ENCODE measurements around the gene SLC7A10. TPM values are rescaled to one million over a fixed set of nuclear protein-coding genes. Genes with fewer than 3 reads are reported as not detected.

The SLC7A10 gene
- total and polyA plus RNA-seq, 2 donors (not counting 1 experiment from before 2014, with no cell fraction given): not detected

DNA sequence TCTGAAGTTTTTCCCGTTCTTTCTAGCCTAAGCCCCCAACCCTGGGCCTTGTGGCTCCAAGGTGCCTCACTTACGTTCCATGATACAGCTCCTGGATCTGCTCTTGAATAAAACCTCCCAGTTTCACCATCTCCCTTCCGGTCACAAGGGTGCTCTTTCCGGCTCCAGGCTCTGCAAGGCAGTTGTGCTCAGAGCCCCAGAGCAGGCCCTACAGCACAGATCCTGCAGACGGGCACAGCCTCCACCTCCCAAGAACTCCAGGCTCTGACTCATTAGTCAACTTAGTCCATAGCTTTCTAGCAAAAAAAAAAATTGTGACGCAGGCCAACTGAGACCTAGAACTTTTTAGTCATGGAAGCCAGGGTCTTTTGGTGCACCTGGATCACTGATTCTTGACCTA, 33.9 kb upstream of the SLC7A10 start:
- no peaks in the 10 kb centered on the region for H3K36me3 ChIP-seq (ENCODE audit: control insufficient read depth, insufficient read depth, low read length)
- H3K27me3 ChIP-seq (ENCODE audit: control insufficient read depth, insufficient read depth, low read length): no peaks in the 10 kb centered on the region
- no peaks in the 10 kb centered on the region for H3K4me1 ChIP-seq (ENCODE audit: control insufficient read depth, extremely low read depth, insufficient read depth, low read length)
- H3K9me3 ChIP-seq (ENCODE audit: control insufficient read depth, insufficient read depth, low read depth, low read length): no peaks in the 10 kb centered on the region
- TF ChIP-seq, protein P1, sequence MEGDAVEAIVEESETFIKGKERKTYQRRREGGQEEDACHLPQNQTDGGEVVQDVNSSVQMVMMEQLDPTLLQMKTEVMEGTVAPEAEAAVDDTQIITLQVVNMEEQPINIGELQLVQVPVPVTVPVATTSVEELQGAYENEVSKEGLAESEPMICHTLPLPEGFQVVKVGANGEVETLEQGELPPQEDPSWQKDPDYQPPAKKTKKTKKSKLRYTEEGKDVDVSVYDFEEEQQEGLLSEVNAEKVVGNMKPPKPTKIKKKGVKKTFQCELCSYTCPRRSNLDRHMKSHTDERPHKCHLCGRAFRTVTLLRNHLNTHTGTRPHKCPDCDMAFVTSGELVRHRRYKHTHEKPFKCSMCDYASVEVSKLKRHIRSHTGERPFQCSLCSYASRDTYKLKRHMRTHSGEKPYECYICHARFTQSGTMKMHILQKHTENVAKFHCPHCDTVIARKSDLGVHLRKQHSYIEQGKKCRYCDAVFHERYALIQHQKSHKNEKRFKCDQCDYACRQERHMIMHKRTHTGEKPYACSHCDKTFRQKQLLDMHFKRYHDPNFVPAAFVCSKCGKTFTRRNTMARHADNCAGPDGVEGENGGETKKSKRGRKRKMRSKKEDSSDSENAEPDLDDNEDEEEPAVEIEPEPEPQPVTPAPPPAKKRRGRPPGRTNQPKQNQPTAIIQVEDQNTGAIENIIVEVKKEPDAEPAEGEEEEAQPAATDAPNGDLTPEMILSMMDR (conservative IDR thresholded peaks at IDR 0.05 in 1 of 2, IDR thresholded peaks at IDR 0.05 in 1 of 2; ENCODE audit: low read depth in 1 of 2, low read length in 2 of 2): no peak
- no peak for TF ChIP-seq EZH2 (IDR thresholded peaks at IDR 0.05; ENCODE audit: low read length, missing control alignments)
- no peaks in the 10 kb centered on the region for H4K20me1 ChIP-seq (ENCODE audit: control insufficient read depth, extremely low read depth, insufficient read depth, low read length)
- DNase-seq (ENCODE audit: low read depth in 2 of 2): no peak
- no peak overlapping the region for H2AFZ ChIP-seq (ENCODE audit: low read length)
- H3K9ac ChIP-seq (ENCODE audit: insufficient read depth, low read length): no peak overlapping the region
- no peaks in the 10 kb centered on the region for H3K79me2 ChIP-seq (ENCODE audit: control insufficient read depth, insufficient read depth, low read length)
- no peak overlapping the region for H3K4me2 ChIP-seq (ENCODE audit: extremely low read depth, insufficient read depth, low read length)
- H3K4me3 ChIP-seq (replicated peaks in 1 of 4; ENCODE audit: control extremely low read depth in 1 of 4, insufficient read depth in 1 of 4, low read depth in 3 of 4, low read length in 4 of 4): no peak overlapping the region
- no peak overlapping the region for H3K27ac ChIP-seq (ENCODE audit: insufficient read depth, low read length)

DNA sequence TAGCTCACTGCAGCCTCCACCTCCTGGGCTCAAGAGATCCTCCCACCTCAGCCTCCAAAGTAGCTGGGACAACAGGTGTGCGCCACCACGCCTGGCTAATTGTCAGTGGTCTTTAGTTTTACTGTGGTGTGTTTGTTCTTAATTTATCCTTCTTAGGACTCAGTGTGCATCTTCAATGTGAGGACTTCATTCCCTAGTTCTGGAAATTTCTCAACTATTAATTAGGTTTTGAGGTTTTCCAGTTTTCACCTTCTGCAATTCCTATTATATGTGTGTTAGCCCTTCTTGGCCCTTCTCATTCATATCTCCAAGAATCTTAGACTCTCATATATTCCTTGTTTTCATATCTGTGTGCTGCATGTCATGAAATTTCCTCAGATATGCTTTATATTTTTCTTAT, 32.2 kb upstream of the SLC7A10 start:
- no peak overlapping the region for H3K4me2 ChIP-seq (ENCODE audit: extremely low read depth, insufficient read depth, low read length)
- TF ChIP-seq EZH2 (IDR thresholded peaks at IDR 0.05; ENCODE audit: low read length, missing control alignments): no peak
- TF ChIP-seq, protein P1 (conservative IDR thresholded peaks at IDR 0.05 in 1 of 2, IDR thresholded peaks at IDR 0.05 in 1 of 2; ENCODE audit: low read depth in 1 of 2, low read length in 2 of 2): no peak
- no peaks in the 10 kb centered on the region for H3K9me3 ChIP-seq (ENCODE audit: control insufficient read depth, insufficient read depth, low read depth, low read length)
- H3K4me3 ChIP-seq (replicated peaks in 1 of 4; ENCODE audit: control extremely low read depth in 1 of 4, insufficient read depth in 1 of 4, low read depth in 3 of 4, low read length in 4 of 4): no peak overlapping the region
- no peaks in the 10 kb centered on the region for H4K20me1 ChIP-seq (ENCODE audit: control insufficient read depth, extremely low read depth, insufficient read depth, low read length)
- H3K36me3 ChIP-seq (ENCODE audit: control insufficient read depth, insufficient read depth, low read length): no peaks in the 10 kb centered on the region
- H2AFZ ChIP-seq (ENCODE audit: low read length): no peak overlapping the region
- H3K79me2 ChIP-seq (ENCODE audit: control insufficient read depth, insufficient read depth, low read length): no peaks in the 10 kb centered on the region
- no peaks in the 10 kb centered on the region for H3K4me1 ChIP-seq (ENCODE audit: control insufficient read depth, extremely low read depth, insufficient read depth, low read length)
- no peaks in the 10 kb centered on the region for H3K27me3 ChIP-seq (ENCODE audit: control insufficient read depth, insufficient read depth, low read length)
- no peak overlapping the region for H3K27ac ChIP-seq (ENCODE audit: insufficient read depth, low read length)
- no peak for DNase-seq (ENCODE audit: low read depth in 2 of 2)
- H3K9ac ChIP-seq (ENCODE audit: insufficient read depth, low read length): no peak overlapping the region

DNA sequence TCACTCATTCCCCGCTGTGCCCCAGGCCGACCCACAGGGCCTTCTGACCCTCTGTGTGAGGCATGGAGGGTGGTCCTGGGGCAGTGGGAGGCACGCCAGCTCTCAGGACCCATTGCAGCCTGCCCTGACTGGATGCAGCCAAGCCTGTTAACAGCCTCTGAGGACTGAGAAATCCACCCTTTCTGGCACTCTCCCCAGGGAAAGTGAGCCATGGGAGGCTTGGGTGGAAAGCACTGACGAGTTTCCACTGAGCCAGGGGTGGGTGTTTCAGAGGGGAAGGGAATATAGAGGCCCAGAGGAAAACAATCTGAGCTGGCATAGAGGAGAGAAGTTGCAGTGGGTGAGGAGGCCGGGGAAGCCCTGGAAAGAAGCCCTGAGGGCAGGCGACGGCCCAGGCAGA, 30.6 kb upstream of the SLC7A10 start:
- H3K27ac ChIP-seq (ENCODE audit: insufficient read depth, low read length): no peak overlapping the region
- no peaks in the 10 kb centered on the region for H3K9me3 ChIP-seq (ENCODE audit: control insufficient read depth, insufficient read depth, low read depth, low read length)
- no peaks in the 10 kb centered on the region for H3K36me3 ChIP-seq (ENCODE audit: control insufficient read depth, insufficient read depth, low read length)
- no peak overlapping the region for H3K4me3 ChIP-seq (replicated peaks in 1 of 4; ENCODE audit: control extremely low read depth in 1 of 4, insufficient read depth in 1 of 4, low read depth in 3 of 4, low read length in 4 of 4)
- TF ChIP-seq EZH2 (IDR thresholded peaks at IDR 0.05; ENCODE audit: low read length, missing control alignments): no peak
- TF ChIP-seq, protein P1 (conservative IDR thresholded peaks at IDR 0.05 in 1 of 2, IDR thresholded peaks at IDR 0.05 in 1 of 2; ENCODE audit: low read depth in 1 of 2, low read length in 2 of 2): no peak
- no peaks in the 10 kb centered on the region for H3K4me1 ChIP-seq (ENCODE audit: control insufficient read depth, extremely low read depth, insufficient read depth, low read length)
- H3K4me2 ChIP-seq (ENCODE audit: extremely low read depth, insufficient read depth, low read length): no peak overlapping the region
- no peaks in the 10 kb centered on the region for H3K27me3 ChIP-seq (ENCODE audit: control insufficient read depth, insufficient read depth, low read length)
- DNase-seq (ENCODE audit: low read depth in 2 of 2): no peak
- H3K79me2 ChIP-seq (ENCODE audit: control insufficient read depth, insufficient read depth, low read length): no peaks in the 10 kb centered on the region
- H3K9ac ChIP-seq (ENCODE audit: insufficient read depth, low read length): no peak overlapping the region
- H4K20me1 ChIP-seq (ENCODE audit: control insufficient read depth, extremely low read depth, insufficient read depth, low read length): no peaks in the 10 kb centered on the region
- H2AFZ ChIP-seq (ENCODE audit: low read length): no peak overlapping the region

Data from fibroblast of lung (primary cell).